A673 (cell line): ENCODE results near the gene KDM4B.

Experiments
- EZH2 ChIP-seq: fragments of 200-600 bp; sonication (generic); IDR thresholded peaks from 2 replicates; pipeline ENCODE4 v1.6.1; 2017; ENCODE audit warnings: borderline replicate concordance, low read depth, mild to moderate bottlenecking, mixed read lengths, antibody characterized with exemption, low read length; ENCODE audit not compliant: poor library complexity, severe bottlenecking
- TF ChIP-seq, protein P1 (sequence below): fragments of 300-800, 200-600 bp; sonication (generic); conservative IDR thresholded peaks from 2 replicates; pipeline ENCODE4 v1.5.1; 2017; ENCODE audit warnings: low read depth, mild to moderate bottlenecking, antibody characterized with exemption, low read length, moderate library complexity, mixed read lengths

DNA sequence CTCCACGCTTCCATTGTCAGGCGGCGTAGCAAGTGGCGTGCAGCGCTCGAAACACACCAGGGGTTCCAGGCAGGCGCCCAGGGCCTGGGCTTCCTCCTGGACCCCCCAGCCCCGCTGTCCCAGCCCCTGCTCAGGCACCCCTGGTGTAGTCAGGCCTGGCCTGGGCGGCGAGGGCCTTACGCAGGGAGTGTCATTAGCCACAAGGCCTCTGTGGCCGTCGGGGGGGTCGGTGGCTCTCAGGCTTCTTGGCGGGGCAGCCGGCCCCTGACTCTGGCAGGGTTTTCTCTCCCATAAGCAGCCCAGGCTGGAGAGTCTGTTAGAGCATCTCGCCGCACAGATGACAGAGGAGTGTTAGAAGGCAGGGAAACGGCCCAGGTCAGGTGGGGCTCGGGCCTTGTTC lies 116.7 kb downstream of the KDM4B start:
- TF ChIP-seq, protein P1, sequence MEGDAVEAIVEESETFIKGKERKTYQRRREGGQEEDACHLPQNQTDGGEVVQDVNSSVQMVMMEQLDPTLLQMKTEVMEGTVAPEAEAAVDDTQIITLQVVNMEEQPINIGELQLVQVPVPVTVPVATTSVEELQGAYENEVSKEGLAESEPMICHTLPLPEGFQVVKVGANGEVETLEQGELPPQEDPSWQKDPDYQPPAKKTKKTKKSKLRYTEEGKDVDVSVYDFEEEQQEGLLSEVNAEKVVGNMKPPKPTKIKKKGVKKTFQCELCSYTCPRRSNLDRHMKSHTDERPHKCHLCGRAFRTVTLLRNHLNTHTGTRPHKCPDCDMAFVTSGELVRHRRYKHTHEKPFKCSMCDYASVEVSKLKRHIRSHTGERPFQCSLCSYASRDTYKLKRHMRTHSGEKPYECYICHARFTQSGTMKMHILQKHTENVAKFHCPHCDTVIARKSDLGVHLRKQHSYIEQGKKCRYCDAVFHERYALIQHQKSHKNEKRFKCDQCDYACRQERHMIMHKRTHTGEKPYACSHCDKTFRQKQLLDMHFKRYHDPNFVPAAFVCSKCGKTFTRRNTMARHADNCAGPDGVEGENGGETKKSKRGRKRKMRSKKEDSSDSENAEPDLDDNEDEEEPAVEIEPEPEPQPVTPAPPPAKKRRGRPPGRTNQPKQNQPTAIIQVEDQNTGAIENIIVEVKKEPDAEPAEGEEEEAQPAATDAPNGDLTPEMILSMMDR = no peak
- TF ChIP-seq EZH2 = no peak
